ENCODE measurements around the gene REX1BD.
A peak's percentile ranks its signal among the peaks of the same experiment; 100 is the strongest.

The REX1BD gene

GRCh38 chr19:18635831-18636182 is 47.2 kb downstream of the REX1BD start:
- Histone ChIP-seq H3K9me3 (ENCODE audit: insufficient read depth, low read length, severe bottlenecking) (no peaks in the 10 kb centered on the region), H3K79me2 (ENCODE audit: insufficient read depth, low read length) (peaks cover 39% of the 10 kb centered on the region), H3K4me1 (ENCODE audit: insufficient read depth, low read length) (peaks cover 28% of the 10 kb centered on the region), H3K36me3 (ENCODE audit: insufficient read depth, low read length) (peaks cover 3% of the 10 kb centered on the region; the same call in 1 of the 2 replicates), H3K27me3 (ENCODE audit: insufficient read depth, low read length, poor library complexity) (no peaks in the 10 kb centered on the region), H3K9ac (ENCODE audit: low read depth, low read length) (no peak overlapping the region), H3K4me3 (ENCODE audit: low read depth in 1 of 2, low read length in 2 of 2) (peak overlapping the region in 1 of 2 experiments; percentile 87; a peak in 2 of 4 replicates), H3K27ac (ENCODE audit: low read length) (no peak overlapping the region), H2AFZ (ENCODE audit: low read depth, low read length) (no peak overlapping the region; the same call in 1 of the 2 replicates), H4K20me1 (ENCODE audit: insufficient read depth, low read length) (peaks cover 13% of the 10 kb centered on the region; the same call in 1 of the 2 replicates), H3K4me2 (ENCODE audit: insufficient read depth, low read length) (peak overlapping the region; percentile 70)
- TF ChIP-seq CTCF (IDR thresholded peaks at IDR 0.05; ENCODE audit: borderline replicate concordance, extremely low read depth, low read length, poor library complexity, severe bottlenecking) (no peak), EZH2 (IDR thresholded peaks at IDR 0.05; ENCODE audit: borderline replicate concordance, low read depth, low read length, severe bottlenecking) (no peak)
- ATAC-seq (ENCODE audit: insufficient read depth, low read depth) (no peak), DNase-seq (no peak)

- peaks cover 28% of the 10 kb centered on the region for H3K4me1 ChIP-seq (ENCODE audit: insufficient read depth, low read length)
- TF ChIP-seq CTCF (IDR thresholded peaks at IDR 0.05; ENCODE audit: borderline replicate concordance, extremely low read depth, low read length, poor library complexity, severe bottlenecking) = no peak
- TF ChIP-seq EZH2 (IDR thresholded peaks at IDR 0.05; ENCODE audit: borderline replicate concordance, low read depth, low read length, severe bottlenecking) = no peak
- H4K20me1 ChIP-seq (ENCODE audit: insufficient read depth, low read length) = peaks cover 13% of the 10 kb centered on the region; the same call in 1 of the 2 replicates
- peak overlapping the region; percentile 93; the same call in 1 of the 2 replicates for H3K9ac ChIP-seq (ENCODE audit: low read depth, low read length)
- H3K27ac ChIP-seq (ENCODE audit: low read length) = peak overlapping the region; percentile 59
- H3K79me2 ChIP-seq (ENCODE audit: insufficient read depth, low read length) = peaks cover 44% of the 10 kb centered on the region
- no peaks in the 10 kb centered on the region for H3K27me3 ChIP-seq (ENCODE audit: insufficient read depth, low read length, poor library complexity)
- ATAC-seq (ENCODE audit: insufficient read depth, low read depth) (peak; percentile 96), DNase-seq (peak; percentile 99)
- peak overlapping the region; percentile 97 for H3K4me2 ChIP-seq (ENCODE audit: insufficient read depth, low read length)
- no peaks in the 10 kb centered on the region for H3K9me3 ChIP-seq (ENCODE audit: insufficient read depth, low read length, severe bottlenecking)
- H3K4me3 ChIP-seq (ENCODE audit: low read depth in 1 of 2, low read length in 2 of 2) = peak overlapping the region; percentile 87 to 95; a peak in 3 of 4 replicates
- H2AFZ ChIP-seq (ENCODE audit: low read depth, low read length) = peak overlapping the region; percentile 89
- H3K36me3 ChIP-seq (ENCODE audit: insufficient read depth, low read length) = peaks cover 3% of the 10 kb centered on the region; the same call in 1 of the 2 replicates
These were observed 47.8 kb downstream of the REX1BD start for GRCh38 chr19:18636183-18636968.

GRCh38 chr19:18636969-18637629 is 48.5 kb downstream of the REX1BD start, which contains the start of gene KLHL26:
TSS of gene KLHL26 (plus strand) at chr19:18637028. CDS start at chr19:18637055, 27 bp downstream.
- Histone ChIP-seq H4K20me1 (ENCODE audit: insufficient read depth, low read length) (peaks cover 16% of the 10 kb centered on the region; the same call in 1 of the 2 replicates), H3K4me1 (ENCODE audit: insufficient read depth, low read length) (peaks cover 28% of the 10 kb centered on the region), H3K27ac (ENCODE audit: low read length) (peak within 1 kb of the TSS; percentile 74), H3K27me3 (ENCODE audit: insufficient read depth, low read length, poor library complexity) (no peaks in the 10 kb centered on the region), H3K9ac (ENCODE audit: low read depth, low read length) (peak within 1 kb of the TSS; percentile 93), H3K4me3 (ENCODE audit: low read depth in 1 of 2, low read length in 2 of 2) (peak within 1 kb of the TSS; percentile 87 to 95), H3K4me2 (ENCODE audit: insufficient read depth, low read length) (peak within 1 kb of the TSS; percentile 97), H3K9me3 (ENCODE audit: insufficient read depth, low read length, severe bottlenecking) (no peaks in the 10 kb centered on the region), H2AFZ (ENCODE audit: low read depth, low read length) (peak within 1 kb of the TSS; percentile 89), H3K79me2 (ENCODE audit: insufficient read depth, low read length) (peaks cover 49% of the 10 kb centered on the region), H3K36me3 (ENCODE audit: insufficient read depth, low read length) (peaks cover 3% of the 10 kb centered on the region; the same call in 1 of the 2 replicates)
- TF ChIP-seq CTCF (IDR thresholded peaks at IDR 0.05; ENCODE audit: borderline replicate concordance, extremely low read depth, low read length, poor library complexity, severe bottlenecking) (no peak), EZH2 (IDR thresholded peaks at IDR 0.05; ENCODE audit: borderline replicate concordance, low read depth, low read length, severe bottlenecking) (no peak)
- DNase-seq (peak; percentile 13), ATAC-seq (ENCODE audit: insufficient read depth, low read depth) (no peak)
